K562 (cell line): ENCODE results near the gene MCU. TPM values are rescaled to one million over a fixed set of nuclear protein-coding genes. Genes with fewer than 3 reads are reported as not detected.
A peak's percentile ranks its signal among the peaks of the same experiment; 100 is the strongest.

Source experiments
- CBX8 ChIP-seq: fragments of 200-600 bp; sonication (generic); IDR thresholded peaks from 2 replicates; pipeline ENCODE4 v1.6.1; 2012; ENCODE audit warnings: borderline replicate concordance, mixed run types, low read depth, mild to moderate bottlenecking, moderate library complexity, mixed read lengths, low read length, control low read depth, inconsistent platforms; ENCODE audit not compliant: poor library complexity, severe bottlenecking; ENCODE audit errors: extremely low read depth
- COPS2 ChIP-seq: fragments of 450-650 bp; conservative IDR thresholded peaks from 2 replicates; pipeline ENCODE4 v1.6.1; 2016; ENCODE audit warnings: mild to moderate bottlenecking, moderate library complexity
- MTA2 ChIP-seq: fragments of 450-650 bp; IDR thresholded peaks from 2 replicates; pipeline ENCODE4 v1.6.1; 2016; ENCODE audit warnings: low read depth
- MYNN ChIP-seq, 2 experiments: sonication (generic); formaldehyde crosslinking in 1 of 2; IDR thresholded peaks; 2 replicates each; pipeline versions ENCODE4 v1.5.0 to v1.6.1; 2016 to 2020; ENCODE audit warnings: antibody characterized with exemption in 1 of 2, missing genetic modification reagents in 1 of 2
- RBM39 ChIP-seq: fragments of 200-400 bp; formaldehyde crosslinking; optimal IDR thresholded peaks from 2 replicates; pipeline ENCODE3; 2018; ENCODE audit warnings: low read depth, low read length
- RFX5 ChIP-seq: IDR thresholded peaks from 2 replicates; pipeline ENCODE4 v1.6.1; 2011; ENCODE audit warnings: low read depth, mild to moderate bottlenecking, improper control_type of control experiment, low read length
- RNF219 ChIP-seq: fragments of 250-450 bp; sonication (Bioruptor Pico); IDR thresholded peaks from 2 replicates; pipeline ENCODE4 v1.5.0; 2022; ENCODE audit warnings: mild to moderate bottlenecking
- USF1 ChIP-seq: sonication (generic); formaldehyde crosslinking; IDR thresholded peaks from 2 replicates; pipeline ENCODE4 v1.9.0; 2022; ENCODE audit warnings: mild to moderate bottlenecking, missing genetic modification reagents
- XRCC3 ChIP-seq: fragments of 450-650 bp; IDR thresholded peaks from 2 replicates; pipeline ENCODE4 v1.6.1; 2017; ENCODE audit warnings: mild to moderate bottlenecking, moderate library complexity
- ZBTB8A ChIP-seq: fragments of 450-650 bp; IDR thresholded peaks from 2 replicates; pipeline ENCODE4 v1.6.1; 2018; ENCODE audit warnings: mild to moderate bottlenecking, moderate library complexity; ENCODE audit not compliant: partially characterized antibody
- ZC3H11A ChIP-seq: IDR thresholded peaks from 2 replicates; pipeline ENCODE4 v1.6.1; 2012; ENCODE audit warnings: low read depth, low read length, improper control_type of control experiment
- ZFP30 ChIP-seq: fragments of 250-450 bp; sonication (Bioruptor Pico); IDR thresholded peaks from 2 replicates; pipeline ENCODE4 v1.8.0; 2022; ENCODE audit warnings: moderate library complexity, mild to moderate bottlenecking, inconsistent platforms, borderline replicate concordance
- ZNF318 ChIP-seq, 2 experiments: fragments of 450-650 bp; IDR thresholded peaks; 2 replicates each; pipeline ENCODE4 v1.6.1; 2016; ENCODE audit warnings: mild to moderate bottlenecking in 2 of 2, borderline replicate concordance in 1 of 2, low read depth in 1 of 2, moderate library complexity in 1 of 2
- ZNF449 ChIP-seq: fragments of 250-450 bp; sonication (Bioruptor Pico); IDR thresholded peaks from 2 replicates; pipeline ENCODE4 v1.8.0; 2022; ENCODE audit warnings: moderate library complexity, mild to moderate bottlenecking, inconsistent platforms
- ZNF507 ChIP-seq: conservative IDR thresholded peaks from 2 replicates; pipeline ENCODE4 v1.6.1; 2017; ENCODE audit warnings: missing genetic modification characterization, missing compliant biosample characterization
- ZNF766 ChIP-seq: fragments of 200-800 bp; sonication (Bioruptor generic); conservative IDR thresholded peaks from 2 replicates; pipeline ENCODE4 v1.6.1; 2016; ENCODE audit warnings: missing genetic modification characterization, missing compliant biosample characterization
- polyA plus RNA-seq, 8 experiments: library from polyadenylated mRNA; depleted of rRNA in 4 of 8; stranded (reverse) in 5 of 8; unstranded in 3 of 8; fragments of >200 nt; fragmentation: Nextera tagmentation in 2 of 8; fragmentation: Illumina TruSeq in 1 of 8; extraction: Ambion mirVana in 2 of 8; extraction: Trizol in 1 of 8; gene quantifications; 2 replicates each; pipeline versions ENCODE4 v1.2.1 to v1.2.3, GENCODE V29; 2011 to 2014; ENCODE audit warnings: inconsistent platforms in 1 of 8, missing spikeins in 1 of 8
- total RNA-seq, 7 experiments: library from RNA; depleted of rRNA in 6 of 7; stranded (reverse); fragments of >200 nt in 6 of 7; fragmentation: Illumina TruSeq in 2 of 7; extraction: Trizol in 2 of 7; gene quantifications; 2 replicates each; pipeline versions ENCODE4 v1.2.1 to v1.2.3, GENCODE V29; 2011 to 2021; ENCODE audit warnings: low replicate concordance in 1 of 7

Gene MCU
- total and polyA plus RNA-seq, 9 of the 15 experiments (the other 6 are each of a cell fraction or from before 2014, with no cell fraction given) = 8.2 to 88.8 (median 21.3) TPM

GRCh38 chr10:72689660-72690059 is 2.3 kb upstream of the MCU start (continued):
- TF ChIP-seq RBM39 (no peak), MTA2 (peak; percentile 28; the same call in 1 of the 2 replicates), RFX5 (no peak), ZNF766 (no peak), MYNN (IDR thresholded peaks at IDR 0.05) (no peak), MYNN (CRISPR knock-in tag; IDR thresholded peaks at IDR 0.05) (no peak), XRCC3 (no peak), RNF219 (CRISPR knock-in tag) (no peak), ZNF507 (tag) (no peak), COPS2 (no peak), ZBTB8A (no peak), ZFP30 (CRISPR knock-in tag) (no peak), ZNF318 (IDR thresholded peaks at IDR 0.05; ENCODE audit: borderline replicate concordance in 1 of 2, low read depth in 1 of 2) (no peak), CBX8 (no peak), ZNF449 (no peak), ZC3H11A (no peak), USF1 (CRISPR knock-in tag) (no peak)
